GM12865 (cell line): ENCODE data around the gene SRI.
"Not testable (repeated sequence)": the region's sequence is repeated elsewhere in the genome, so short reads cannot be mapped to it uniquely, and the experiment has no call there.

Experiments used
- DNase-seq: peaks from one replicate; pipeline ENCODE4 v3.0.0; 2010; ENCODE audit warnings: low read depth
- H3K4me3 ChIP-seq: 2 replicates; pipeline ENCODE4 v1.5.1; 2011; ENCODE audit warnings: mild to moderate bottlenecking, low read depth, low read length, control low read depth
- CTCF ChIP-seq: IDR thresholded peaks from 2 replicates; pipeline ENCODE4 v1.5.1; 2011; ENCODE audit warnings: low read length, control low read depth, low read depth, inconsistent platforms; ENCODE audit not compliant: insufficient read depth; ENCODE audit errors: missing control alignments

The SRI gene

GRCh38 chr7:88260719-88261118 is 40.9 kb upstream of the SRI start:
- no peak overlapping the region for H3K4me3 ChIP-seq
- TF ChIP-seq CTCF, result no peak
- no peak for DNase-seq

GRCh38 chr7:88259656-88260380 is 40.0 kb upstream of the SRI start:
- TF ChIP-seq CTCF, result no peak
- no peak for DNase-seq
- H3K4me3 ChIP-seq, result no peak overlapping the region

GRCh38 chr7:88258296-88258695 is 38.5 kb upstream of the SRI start:
- not testable (repeated sequence) for DNase-seq, H3K4me3 ChIP-seq

- DNase-seq, result no peak
- H3K4me3 ChIP-seq, result no peak overlapping the region
- no peak for TF ChIP-seq CTCF
These were observed 37.1 kb upstream of the SRI start for GRCh38 chr7:88256906-88257305.

- DNase-seq, result no peak
- no peak for TF ChIP-seq CTCF
- H3K4me3 ChIP-seq, result no peak overlapping the region
These were observed 35.0 kb upstream of the SRI start for GRCh38 chr7:88254721-88255424.

- no peak for TF ChIP-seq CTCF
- DNase-seq, result no peak
- no peak overlapping the region for H3K4me3 ChIP-seq
These were observed 33.8 kb upstream of the SRI start for GRCh38 chr7:88253640-88254039.

GRCh38 chr7:88244258-88244657 is 24.4 kb upstream of the SRI start:
- no peak for TF ChIP-seq CTCF
- H3K4me3 ChIP-seq, result no peak overlapping the region
- no peak for DNase-seq
